NCI-H510A (cell line): Measurements from ENCODE around the gene SGCD.
"Not testable (repeated sequence)": the region's sequence is repeated elsewhere in the genome, so short reads cannot be mapped to it uniquely, and the experiment has no call there.

Source experiments
- DNase-seq: peaks from one replicate; lab custom pipeline; 2025; lab: John Stamatoyannopoulos, UW

Gene SGCD

GRCh38 chr5:156634301-156634700 is 307.3 kb downstream of the SGCD start:
- DNase-seq: no peak

GRCh38 chr5:156640691-156641241 is 313.8 kb downstream of the SGCD start:
- DNase-seq: no peak

GRCh38 chr5:156641686-156642085 is 314.7 kb downstream of the SGCD start:
- DNase-seq: no peak

GRCh38 chr5:156647034-156647451 is 320.1 kb downstream of the SGCD start:
- no peak for DNase-seq

- no peak for DNase-seq
These were observed 327.5 kb downstream of the SGCD start for GRCh38 chr5:156654444-156654843.

GRCh38 chr5:156655732-156656131 is 328.8 kb downstream of the SGCD start:
- no peak for DNase-seq

- DNase-seq: not testable (repeated sequence)
These were observed 337.9 kb downstream of the SGCD start for GRCh38 chr5:156664832-156665231.

GRCh38 chr5:156666686-156667085 is 339.7 kb downstream of the SGCD start:
- DNase-seq: not testable (repeated sequence)

GRCh38 chr5:156667616-156668015 is 340.7 kb downstream of the SGCD start:
- no peak for DNase-seq

GRCh38 chr5:156669416-156669815 is 342.5 kb downstream of the SGCD start:
- no peak for DNase-seq

- DNase-seq: no peak
These were observed 343.7 kb downstream of the SGCD start for GRCh38 chr5:156670615-156671014.

GRCh38 chr5:156675395-156675794 is 348.4 kb downstream of the SGCD start:
- DNase-seq: no peak

- DNase-seq: no peak
These were observed 351.0 kb downstream of the SGCD start for GRCh38 chr5:156677963-156678362.

- no peak for DNase-seq
These were observed 351.5 kb downstream of the SGCD start for GRCh38 chr5:156678484-156678883.

GRCh38 chr5:156680831-156681230 is 353.9 kb downstream of the SGCD start:
- no peak for DNase-seq

- no peak for DNase-seq
These were observed 354.3 kb downstream of the SGCD start for GRCh38 chr5:156681265-156681664.

GRCh38 chr5:156682971-156683370 is 356.0 kb downstream of the SGCD start:
- DNase-seq: no peak

GRCh38 chr5:156683509-156683908 is 356.5 kb downstream of the SGCD start:
- DNase-seq: no peak

- no peak for DNase-seq
These were observed 357.3 kb downstream of the SGCD start for GRCh38 chr5:156684216-156684615.

- no peak for DNase-seq
These were observed 358.5 kb downstream of the SGCD start for GRCh38 chr5:156685481-156685880.

GRCh38 chr5:156686380-156686779 is 359.4 kb downstream of the SGCD start:
- DNase-seq: no peak

- no peak for DNase-seq
These were observed 359.8 kb downstream of the SGCD start for GRCh38 chr5:156686796-156687195.

GRCh38 chr5:156687514-156687913 is 360.6 kb downstream of the SGCD start:
- DNase-seq: no peak

- DNase-seq: no peak
These were observed 364.6 kb downstream of the SGCD start for GRCh38 chr5:156691572-156691971.

GRCh38 chr5:156693113-156693512 is 366.1 kb downstream of the SGCD start:
- DNase-seq: no peak
